ENCODE data around the gene CBFA2T3.
"Not testable (repeated sequence)": the region's sequence is repeated elsewhere in the genome, so short reads cannot be mapped to it uniquely, and the experiment has no call there.

DNA sequence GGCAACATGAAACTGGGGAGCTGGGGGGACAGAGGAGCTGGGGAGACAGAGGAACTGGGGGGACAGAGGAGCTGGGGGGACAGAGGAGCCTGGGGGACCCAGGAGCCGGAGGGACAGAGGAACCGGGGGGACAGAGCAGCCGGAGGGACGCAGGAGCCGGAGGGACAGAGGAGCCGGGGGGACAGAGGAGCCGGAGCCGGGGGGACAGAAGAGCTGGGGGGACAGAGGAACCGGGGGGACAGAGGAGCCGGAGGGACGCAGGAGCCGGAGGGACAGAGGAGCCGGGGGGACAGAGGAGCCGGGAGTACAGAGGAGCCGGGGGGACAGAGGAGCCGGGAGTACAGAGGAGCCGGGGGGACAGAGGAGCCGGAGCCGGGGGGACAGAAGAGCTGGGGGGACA lies 25.1 kb upstream of the CBFA2T3 start:
- TF ChIP-seq, protein P1, sequence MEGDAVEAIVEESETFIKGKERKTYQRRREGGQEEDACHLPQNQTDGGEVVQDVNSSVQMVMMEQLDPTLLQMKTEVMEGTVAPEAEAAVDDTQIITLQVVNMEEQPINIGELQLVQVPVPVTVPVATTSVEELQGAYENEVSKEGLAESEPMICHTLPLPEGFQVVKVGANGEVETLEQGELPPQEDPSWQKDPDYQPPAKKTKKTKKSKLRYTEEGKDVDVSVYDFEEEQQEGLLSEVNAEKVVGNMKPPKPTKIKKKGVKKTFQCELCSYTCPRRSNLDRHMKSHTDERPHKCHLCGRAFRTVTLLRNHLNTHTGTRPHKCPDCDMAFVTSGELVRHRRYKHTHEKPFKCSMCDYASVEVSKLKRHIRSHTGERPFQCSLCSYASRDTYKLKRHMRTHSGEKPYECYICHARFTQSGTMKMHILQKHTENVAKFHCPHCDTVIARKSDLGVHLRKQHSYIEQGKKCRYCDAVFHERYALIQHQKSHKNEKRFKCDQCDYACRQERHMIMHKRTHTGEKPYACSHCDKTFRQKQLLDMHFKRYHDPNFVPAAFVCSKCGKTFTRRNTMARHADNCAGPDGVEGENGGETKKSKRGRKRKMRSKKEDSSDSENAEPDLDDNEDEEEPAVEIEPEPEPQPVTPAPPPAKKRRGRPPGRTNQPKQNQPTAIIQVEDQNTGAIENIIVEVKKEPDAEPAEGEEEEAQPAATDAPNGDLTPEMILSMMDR (IDR thresholded peaks at IDR 0.05): not testable (repeated sequence)
- TF ChIP-seq POLR2A (IDR thresholded peaks at IDR 0.05): not testable (repeated sequence)
